ENCODE data around the gene IFT22.
"Not testable (repeated sequence)": the region's sequence is repeated elsewhere in the genome, so short reads cannot be mapped to it uniquely, and the experiment has no call there.

Gene IFT22

DNA sequence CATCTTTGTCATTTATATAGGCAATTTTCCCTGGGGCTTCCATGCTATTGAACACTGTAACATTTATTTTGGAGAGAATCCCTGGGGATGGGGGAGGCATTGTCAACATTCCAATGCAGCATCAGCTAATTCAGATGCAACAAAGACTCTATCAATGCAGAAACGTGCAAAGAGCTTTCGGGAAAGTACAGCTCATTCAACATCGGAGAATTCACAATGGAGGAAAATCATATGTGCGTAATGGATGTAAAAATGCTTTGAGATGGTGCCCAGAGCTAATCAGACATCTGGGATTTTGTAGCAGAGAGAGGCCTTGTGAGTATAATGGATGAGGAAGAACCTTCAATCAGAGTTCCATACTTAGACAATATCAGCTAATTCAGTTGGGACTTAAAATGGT is 48.4 kb downstream of the IFT22 start:
- no peak overlapping the region for H3K27ac ChIP-seq
- H3K36me3 ChIP-seq (replicated peaks): no peaks in the 10 kb centered on the region
- H3K27me3 ChIP-seq (replicated peaks): peaks cover 2% of the 10 kb centered on the region
- in situ Hi-C loops (cut with HindIII; ENCODE audit: low pct_ligation_motif_present, low sequenced_read_pairs): no loop called here
- H3K4me3 ChIP-seq (ENCODE audit: low read depth, low read length): no peak overlapping the region
- no peak for DNase-seq
- TF ChIP-seq, protein P1, sequence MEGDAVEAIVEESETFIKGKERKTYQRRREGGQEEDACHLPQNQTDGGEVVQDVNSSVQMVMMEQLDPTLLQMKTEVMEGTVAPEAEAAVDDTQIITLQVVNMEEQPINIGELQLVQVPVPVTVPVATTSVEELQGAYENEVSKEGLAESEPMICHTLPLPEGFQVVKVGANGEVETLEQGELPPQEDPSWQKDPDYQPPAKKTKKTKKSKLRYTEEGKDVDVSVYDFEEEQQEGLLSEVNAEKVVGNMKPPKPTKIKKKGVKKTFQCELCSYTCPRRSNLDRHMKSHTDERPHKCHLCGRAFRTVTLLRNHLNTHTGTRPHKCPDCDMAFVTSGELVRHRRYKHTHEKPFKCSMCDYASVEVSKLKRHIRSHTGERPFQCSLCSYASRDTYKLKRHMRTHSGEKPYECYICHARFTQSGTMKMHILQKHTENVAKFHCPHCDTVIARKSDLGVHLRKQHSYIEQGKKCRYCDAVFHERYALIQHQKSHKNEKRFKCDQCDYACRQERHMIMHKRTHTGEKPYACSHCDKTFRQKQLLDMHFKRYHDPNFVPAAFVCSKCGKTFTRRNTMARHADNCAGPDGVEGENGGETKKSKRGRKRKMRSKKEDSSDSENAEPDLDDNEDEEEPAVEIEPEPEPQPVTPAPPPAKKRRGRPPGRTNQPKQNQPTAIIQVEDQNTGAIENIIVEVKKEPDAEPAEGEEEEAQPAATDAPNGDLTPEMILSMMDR (IDR thresholded peaks at IDR 0.05; ENCODE audit: low read depth, low read length, missing control alignments): no peak

DNA sequence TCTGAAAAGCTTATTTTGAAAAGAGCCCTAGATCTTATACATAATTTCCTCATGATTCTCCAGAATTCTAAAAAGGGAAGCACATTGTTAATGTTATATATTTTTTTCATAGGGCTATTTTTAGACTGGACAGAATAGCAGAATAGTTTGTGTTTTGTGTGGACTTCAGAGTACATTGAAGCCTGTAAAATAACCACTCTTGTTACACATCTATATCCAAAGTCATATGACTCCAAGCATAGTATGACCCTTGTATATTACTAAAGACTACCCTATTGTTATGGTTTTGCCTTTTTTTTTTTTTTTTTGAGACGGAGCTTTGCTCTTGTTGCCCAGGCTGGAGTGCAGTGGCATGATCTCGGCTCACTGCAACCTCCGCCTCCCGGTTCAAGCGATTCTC is 50.6 kb downstream of the IFT22 start:
- peaks cover 2% of the 10 kb centered on the region for H3K27me3 ChIP-seq (replicated peaks)
- H3K36me3 ChIP-seq (replicated peaks): no peaks in the 10 kb centered on the region
- no peak for DNase-seq
- H3K4me3 ChIP-seq (ENCODE audit: low read depth, low read length): no peak overlapping the region
- no peak overlapping the region for H3K27ac ChIP-seq
- in situ Hi-C loops (cut with HindIII; ENCODE audit: low pct_ligation_motif_present, low sequenced_read_pairs): no loop called here
- TF ChIP-seq, protein P1 (IDR thresholded peaks at IDR 0.05; ENCODE audit: low read depth, low read length, missing control alignments): no peak

DNA sequence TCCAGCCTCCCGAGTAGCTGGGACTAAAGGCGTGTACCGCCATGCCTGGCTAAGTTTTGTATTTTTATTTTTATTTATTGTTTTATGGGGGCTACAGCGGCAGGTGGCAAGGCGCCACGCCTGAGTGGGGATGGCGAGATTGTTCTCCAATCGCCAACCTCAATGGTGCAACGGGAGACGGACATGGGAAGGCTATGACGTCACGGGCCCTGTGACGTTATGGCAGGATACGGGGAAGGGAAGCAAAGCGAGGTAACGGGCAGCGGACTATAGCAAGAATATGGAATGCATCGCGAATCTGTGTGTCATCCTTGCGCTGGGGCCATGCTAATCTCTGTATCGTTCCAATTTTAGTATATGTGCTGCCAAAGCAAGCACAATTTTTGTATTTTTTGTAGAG is 51.9 kb downstream of the IFT22 start:
- H3K27ac ChIP-seq: no peak overlapping the region

DNA sequence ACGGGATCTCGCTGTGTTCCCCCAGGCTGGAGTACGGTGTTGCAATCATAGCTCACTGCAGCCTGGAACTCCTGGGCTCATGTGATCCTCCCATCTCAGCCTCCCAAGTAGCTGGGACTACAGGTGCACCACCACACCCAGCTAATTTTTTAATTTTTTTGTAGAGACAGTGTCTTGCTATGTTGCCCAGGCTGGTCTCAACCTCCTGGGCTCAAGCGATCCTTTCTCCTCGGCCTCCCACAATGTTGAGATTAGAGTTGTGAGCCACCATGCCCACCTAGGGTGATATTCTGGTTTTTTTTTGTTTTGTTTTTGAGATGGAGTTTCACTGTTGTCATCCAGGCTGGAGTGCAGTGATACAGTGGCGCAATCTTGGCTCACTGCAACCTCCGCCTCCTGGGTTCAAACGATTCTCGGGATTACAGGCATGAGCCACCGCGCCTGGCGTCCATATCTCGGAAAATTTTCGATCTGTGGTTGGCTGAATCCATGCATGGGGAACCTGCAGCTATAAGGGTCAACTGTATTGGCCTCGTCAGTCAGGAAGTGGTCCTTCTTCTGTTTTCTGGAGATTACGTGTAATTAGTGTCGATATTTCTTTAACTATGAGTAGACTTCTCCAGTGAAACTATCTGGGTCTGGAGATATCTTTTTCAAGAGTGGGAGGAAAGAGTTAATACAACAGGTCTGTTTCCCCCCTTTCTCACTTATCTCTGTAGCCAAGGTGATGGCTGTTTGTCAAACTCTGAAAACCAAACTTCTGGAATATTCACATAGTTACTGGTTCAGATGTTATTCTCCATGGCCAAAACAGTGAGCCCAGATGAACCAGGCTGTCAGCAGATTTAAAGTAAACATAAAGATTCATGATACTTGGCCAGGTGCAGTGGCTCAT is 55.7 kb downstream of the IFT22 start:
- no peak overlapping the region for H3K27ac ChIP-seq
- TF ChIP-seq, protein P1 (IDR thresholded peaks at IDR 0.05; ENCODE audit: low read depth, low read length, missing control alignments): no peak
- DNase-seq: no peak
- no peak overlapping the region for H3K4me3 ChIP-seq (ENCODE audit: low read depth, low read length)
- no peaks in the 10 kb centered on the region for H3K36me3 ChIP-seq (replicated peaks)
- in situ Hi-C loops (cut with HindIII; ENCODE audit: low pct_ligation_motif_present, low sequenced_read_pairs): no loop called here
- H3K27me3 ChIP-seq (replicated peaks): no peaks in the 10 kb centered on the region

More for the DNA sequence above, 51.9 kb downstream of the IFT22 start:
- TF ChIP-seq, protein P1 (IDR thresholded peaks at IDR 0.05; ENCODE audit: low read depth, low read length, missing control alignments): no peak
- DNase-seq: no peak
- Histone ChIP-seq H3K36me3 (replicated peaks) (no peaks in the 10 kb centered on the region), H3K4me3 (ENCODE audit: low read depth, low read length) (no peak overlapping the region), H3K27me3 (replicated peaks) (no peaks in the 10 kb centered on the region)
- in situ Hi-C loops (cut with HindIII; ENCODE audit: low pct_ligation_motif_present, low sequenced_read_pairs): no loop called here

DNA sequence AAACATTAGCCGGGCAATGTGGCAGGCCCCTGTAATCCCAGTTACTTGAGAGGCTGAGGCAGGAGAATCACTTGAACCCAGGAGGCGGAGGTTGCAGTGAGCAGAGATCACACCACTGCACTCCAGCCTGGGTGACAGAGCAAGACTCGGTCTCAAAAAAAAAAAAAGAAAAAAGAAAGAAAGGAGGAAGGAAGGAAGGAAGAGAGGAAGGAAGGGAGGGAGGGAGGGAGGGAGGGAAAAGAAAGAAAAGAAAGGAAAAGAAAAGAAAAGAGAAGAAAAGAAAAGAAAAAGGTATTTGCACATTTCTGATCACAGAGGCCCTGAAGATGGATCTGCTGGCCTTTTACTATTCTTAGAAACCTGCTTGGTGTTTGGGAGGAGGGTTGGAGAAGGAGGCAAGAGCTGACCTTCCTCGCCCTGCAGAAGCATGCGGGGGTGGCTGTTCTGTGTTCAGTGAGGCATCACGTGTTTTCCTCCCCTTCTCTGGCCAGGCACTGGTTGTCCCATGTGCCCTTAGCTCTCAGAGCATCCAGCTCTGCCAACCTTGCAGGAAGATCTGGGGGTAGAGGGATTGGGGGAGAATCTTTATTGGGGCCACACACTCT is 57.4 kb downstream of the IFT22 start:
- DNase-seq; H3K36me3 ChIP-seq (replicated peaks); in situ Hi-C loops (cut with HindIII; ENCODE audit: low pct_ligation_motif_present, low sequenced_read_pairs); H3K27ac ChIP-seq; H3K4me3 ChIP-seq (ENCODE audit: low read depth, low read length); H3K27me3 ChIP-seq (replicated peaks): not testable (repeated sequence)

All from brain microvascular endothelial cell (primary cell).